ENCODE measurements around the gene PDS5B. TPM values are rescaled to one million over a fixed set of nuclear protein-coding genes. Genes with fewer than 3 reads are reported as not detected.
"Not testable (repeated sequence)": the region's sequence is repeated elsewhere in the genome, so short reads cannot be mapped to it uniquely, and the experiment has no call there.

PDS5B gene
- total and polyA plus RNA-seq, 3 experiments from 2014 or later = 39.4 to 55.1 (median 45.4) TPM

DNA sequence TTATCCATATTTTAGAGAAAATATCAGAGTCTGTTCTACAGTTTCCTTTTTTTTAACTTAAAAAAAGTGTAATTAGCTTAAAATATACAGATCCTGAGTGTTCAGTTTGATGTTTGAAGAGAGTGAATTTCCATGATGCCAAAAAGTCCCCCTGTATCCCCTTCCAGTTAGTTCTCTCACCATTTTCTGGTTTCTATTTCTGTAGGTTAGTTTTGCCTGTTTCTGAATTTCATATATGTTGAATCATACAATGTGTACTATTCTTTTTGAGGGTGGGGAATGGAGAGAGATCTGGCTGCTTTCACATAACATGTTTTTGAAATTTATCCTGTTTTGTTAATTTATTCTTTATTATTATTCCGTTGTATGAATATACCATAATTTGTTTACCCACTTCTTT, 95.9 kb downstream of the PDS5B start:
- Mint-ChIP-seq H3K27ac (peak overlapping the region in 2 of 8 donors; percentile 61 to 76), H3K36me3 (peaks cover 0 to 70% (median 27%) of the 10 kb centered on the region in 3 donors), H3K4me1 (no peaks in the 10 kb centered on the region), H3K4me3 (no peak overlapping the region), H3K27me3 (no peaks in the 10 kb centered on the region), H3K9me3 (no peaks in the 10 kb centered on the region)
- H3K27ac ChIP-seq (ENCODE audit: low read depth, low read length) = no peak overlapping the region
- H3K36me3 ChIP-seq (ENCODE audit: insufficient read depth, low read length) = no peaks in the 10 kb centered on the region
- no peaks in the 10 kb centered on the region for H3K9me3 ChIP-seq (ENCODE audit: low read length)
- H3K4me3 ChIP-seq (ENCODE audit: low read length) = no peak overlapping the region
- H3K27me3 ChIP-seq (ENCODE audit: insufficient read depth, low read length, poor library complexity, severe bottlenecking) = no peaks in the 10 kb centered on the region
- POLR2A ChIA-PET = no interaction called here
- no peak for DNase-seq
- H3K4me1 ChIP-seq (ENCODE audit: insufficient read depth, low read length) = no peaks in the 10 kb centered on the region
- CTCF ChIA-PET = no interaction called here

GRCh38 chr13:32682740-32683139, 96.5 kb downstream of the PDS5B start:
- H3K4me3 Mint-ChIP-seq = no peak overlapping the region
- no peak overlapping the region for H3K27ac Mint-ChIP-seq
- ChIA-PET POLR2A (no interaction called here), CTCF (no interaction called here)
- Histone ChIP-seq H3K27me3 (ENCODE audit: insufficient read depth, low read length, poor library complexity, severe bottlenecking) (no peaks in the 10 kb centered on the region), H3K36me3 (ENCODE audit: insufficient read depth, low read length) (no peaks in the 10 kb centered on the region), H3K4me1 (ENCODE audit: insufficient read depth, low read length) (no peaks in the 10 kb centered on the region), H3K4me3 (ENCODE audit: low read length) (no peak overlapping the region), H3K27ac (ENCODE audit: low read depth, low read length) (no peak overlapping the region), H3K9me3 (ENCODE audit: low read length) (no peaks in the 10 kb centered on the region)
- H3K4me1 Mint-ChIP-seq = no peaks in the 10 kb centered on the region
- peaks cover 0 to 69% (median 27%) of the 10 kb centered on the region in 3 donors for H3K36me3 Mint-ChIP-seq
- DNase-seq = no peak
- H3K27me3 Mint-ChIP-seq = no peaks in the 10 kb centered on the region
- H3K9me3 Mint-ChIP-seq = no peaks in the 10 kb centered on the region

DNA sequence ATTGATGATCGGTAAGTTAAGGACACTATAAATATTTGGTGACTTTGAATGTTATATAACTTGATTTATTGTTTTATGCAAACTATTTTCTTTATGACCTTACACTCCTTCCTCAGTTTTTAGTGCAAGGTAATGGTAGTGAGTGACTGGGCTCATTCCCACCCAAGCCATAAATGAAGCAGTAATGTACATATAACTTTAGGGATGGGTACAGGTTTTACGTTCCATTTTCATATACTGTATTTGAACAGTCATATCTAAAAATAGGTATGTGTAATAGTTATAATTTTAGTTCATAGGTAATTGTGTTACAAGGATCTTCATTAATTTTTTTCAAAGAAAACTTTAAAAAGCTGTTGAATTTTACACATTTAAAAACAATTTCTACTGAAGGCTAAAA, 101.0 kb downstream of the PDS5B start:
- H3K4me1 Mint-ChIP-seq = peaks cover 0 to 2% (median 0%) of the 10 kb centered on the region in 3 donors
- H3K27me3 ChIP-seq (ENCODE audit: insufficient read depth, low read length, poor library complexity, severe bottlenecking) = no peaks in the 10 kb centered on the region
- no peak overlapping the region for H3K4me3 Mint-ChIP-seq
- no peaks in the 10 kb centered on the region for H3K27me3 Mint-ChIP-seq
- H3K36me3 Mint-ChIP-seq = peaks cover 0 to 48% (median 12%) of the 10 kb centered on the region in 3 donors
- DNase-seq = no peak
- H3K27ac Mint-ChIP-seq = no peak overlapping the region
- H3K27ac ChIP-seq (ENCODE audit: low read depth, low read length) = no peak overlapping the region
- H3K9me3 ChIP-seq (ENCODE audit: low read length) = no peaks in the 10 kb centered on the region
- H3K4me3 ChIP-seq (ENCODE audit: low read length) = no peak overlapping the region
- H3K9me3 Mint-ChIP-seq = no peaks in the 10 kb centered on the region
- ChIA-PET POLR2A (no interaction called here), CTCF (no interaction called here)
- no peaks in the 10 kb centered on the region for H3K4me1 ChIP-seq (ENCODE audit: insufficient read depth, low read length)
- H3K36me3 ChIP-seq (ENCODE audit: insufficient read depth, low read length) = no peaks in the 10 kb centered on the region

DNA sequence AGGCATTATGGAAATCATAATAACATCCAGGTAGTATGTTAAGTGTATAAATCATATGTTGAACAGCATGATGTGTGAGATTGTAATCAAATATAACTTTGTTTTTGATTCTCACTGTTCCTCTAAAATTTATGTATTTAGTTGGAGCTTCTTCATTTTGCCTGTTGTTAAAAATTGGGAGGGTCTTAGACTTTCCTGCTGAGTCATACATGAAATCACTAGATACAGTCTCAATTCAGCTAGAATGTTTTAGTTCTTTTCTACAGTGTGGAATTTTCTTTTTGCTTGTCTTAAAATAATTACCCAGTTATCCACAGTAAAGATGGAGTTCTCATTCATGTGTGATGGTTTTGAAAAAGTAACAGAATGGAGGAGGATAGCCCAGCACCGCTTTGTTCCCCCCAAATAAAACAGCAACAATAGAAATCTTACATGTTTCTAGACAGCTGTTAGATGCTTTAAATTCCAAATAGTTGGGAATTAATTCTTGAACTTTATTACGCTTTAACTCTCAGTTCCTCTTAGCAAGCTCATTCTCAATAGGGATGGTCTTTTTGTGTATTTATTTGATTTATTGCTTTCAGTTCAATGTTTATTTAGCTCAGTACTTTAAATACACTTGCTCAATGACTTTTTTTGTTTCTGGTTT, 109.5 kb downstream of the PDS5B start:
- Histone ChIP-seq H3K27me3 (ENCODE audit: insufficient read depth, low read length, poor library complexity, severe bottlenecking) (no peaks in the 10 kb centered on the region), H3K9me3 (ENCODE audit: low read length) (no peaks in the 10 kb centered on the region), H3K27ac (ENCODE audit: low read depth, low read length) (no peak overlapping the region), H3K36me3 (ENCODE audit: insufficient read depth, low read length) (no peaks in the 10 kb centered on the region), H3K4me3 (ENCODE audit: low read length) (no peak overlapping the region), H3K4me1 (ENCODE audit: insufficient read depth, low read length) (no peaks in the 10 kb centered on the region)
- Mint-ChIP-seq H3K27ac (no peak overlapping the region), H3K4me3 (no peak overlapping the region), H3K27me3 (no peaks in the 10 kb centered on the region), H3K4me1 (peaks cover 0 to 4% (median 0%) of the 10 kb centered on the region in 3 donors), H3K9me3 (no peaks in the 10 kb centered on the region), H3K36me3 (peaks cover 0 to 46% (median 11%) of the 10 kb centered on the region in 3 donors)
- CTCF ChIA-PET = interaction anchor here (0.9 to 1.0 kb wide), 2 partner anchors 11 to 110 kb away, joined by 3 to 4 read pairs; partner anchors contain the start of gene PDS5B
- DNase-seq = no peak
- POLR2A ChIA-PET = no interaction called here

DNA sequence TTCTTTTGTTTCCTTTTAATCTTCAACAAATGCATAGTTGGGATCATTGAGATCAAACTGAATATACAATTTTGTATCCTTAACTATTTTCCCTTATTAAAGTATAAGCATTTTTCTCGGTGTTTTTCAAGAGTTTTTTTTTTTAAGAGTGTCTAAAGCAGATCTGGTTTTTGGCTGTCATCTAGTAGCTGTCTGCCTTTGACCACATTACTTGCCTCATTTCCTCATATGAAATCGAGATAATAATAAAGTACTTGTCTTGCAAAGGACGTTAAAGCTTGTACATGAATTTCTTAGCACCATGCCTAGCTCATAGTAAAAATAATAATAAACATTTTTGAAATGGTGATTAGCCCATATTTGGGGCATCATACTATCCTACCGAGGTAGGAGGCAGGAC, 121.2 kb downstream of the PDS5B start:
- peaks cover 16% of the 10 kb centered on the region for H3K36me3 ChIP-seq (ENCODE audit: insufficient read depth, low read length)
- DNase-seq = no peak
- H3K4me1 ChIP-seq (ENCODE audit: insufficient read depth, low read length) = no peaks in the 10 kb centered on the region
- peaks cover 15 to 66% (median 19%) of the 10 kb centered on the region in 3 donors for H3K36me3 Mint-ChIP-seq
- H3K9me3 ChIP-seq (ENCODE audit: low read length) = no peaks in the 10 kb centered on the region
- peaks cover 0 to 6% (median 0%) of the 10 kb centered on the region in 3 donors for H3K4me1 Mint-ChIP-seq
- H3K27me3 Mint-ChIP-seq = no peaks in the 10 kb centered on the region
- H3K4me3 ChIP-seq (ENCODE audit: low read length) = no peak overlapping the region
- ChIA-PET POLR2A (no interaction called here), CTCF (no interaction called here)
- no peak overlapping the region for H3K27ac ChIP-seq (ENCODE audit: low read depth, low read length)
- H3K9me3 Mint-ChIP-seq = peaks cover 0 to 3% (median 0%) of the 10 kb centered on the region in 5 donors
- no peak overlapping the region for H3K27ac Mint-ChIP-seq
- no peak overlapping the region for H3K4me3 Mint-ChIP-seq
- no peaks in the 10 kb centered on the region for H3K27me3 ChIP-seq (ENCODE audit: insufficient read depth, low read length, poor library complexity, severe bottlenecking)

DNA sequence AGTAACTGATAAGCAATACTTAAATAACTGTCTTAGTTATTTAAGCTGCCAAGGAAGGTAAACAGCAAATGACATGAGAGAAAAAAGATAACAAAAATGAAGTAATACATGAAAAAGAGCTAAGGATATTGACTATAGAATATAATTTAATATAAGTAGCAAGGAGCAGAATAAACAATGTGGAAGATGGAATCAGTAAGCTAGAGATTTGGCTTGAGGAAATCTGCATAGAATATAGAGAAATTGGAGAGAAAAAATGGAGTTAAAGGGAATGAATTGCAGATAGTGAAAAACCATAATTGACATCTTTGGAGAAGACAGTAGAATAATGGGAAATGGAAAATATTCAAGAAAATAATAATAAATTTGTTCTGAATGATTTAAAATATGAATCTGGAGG, 127.1 kb downstream of the PDS5B start:
- no peak for DNase-seq
- peaks cover 4% of the 10 kb centered on the region for H3K9me3 ChIP-seq (ENCODE audit: low read length)
- H3K27ac Mint-ChIP-seq = no peak overlapping the region
- peaks cover 12% of the 10 kb centered on the region for H3K36me3 ChIP-seq (ENCODE audit: insufficient read depth, low read length)
- POLR2A ChIA-PET = no interaction called here
- H3K27ac ChIP-seq (ENCODE audit: low read depth, low read length) = no peak overlapping the region
- no peak overlapping the region for H3K4me3 Mint-ChIP-seq
- peaks cover 0 to 2% of the 10 kb centered on the region in 2 donors for H3K27me3 Mint-ChIP-seq
- no peaks in the 10 kb centered on the region for H3K4me1 ChIP-seq (ENCODE audit: insufficient read depth, low read length)
- H3K9me3 Mint-ChIP-seq = peaks cover 8 to 20% (median 19%) of the 10 kb centered on the region in 5 donors
- CTCF ChIA-PET = no interaction called here
- H3K4me1 Mint-ChIP-seq = no peaks in the 10 kb centered on the region
- no peaks in the 10 kb centered on the region for H3K27me3 ChIP-seq (ENCODE audit: insufficient read depth, low read length, poor library complexity, severe bottlenecking)
- no peak overlapping the region for H3K4me3 ChIP-seq (ENCODE audit: low read length)
- H3K36me3 Mint-ChIP-seq = peaks cover 34 to 64% (median 48%) of the 10 kb centered on the region in 3 donors

DNA sequence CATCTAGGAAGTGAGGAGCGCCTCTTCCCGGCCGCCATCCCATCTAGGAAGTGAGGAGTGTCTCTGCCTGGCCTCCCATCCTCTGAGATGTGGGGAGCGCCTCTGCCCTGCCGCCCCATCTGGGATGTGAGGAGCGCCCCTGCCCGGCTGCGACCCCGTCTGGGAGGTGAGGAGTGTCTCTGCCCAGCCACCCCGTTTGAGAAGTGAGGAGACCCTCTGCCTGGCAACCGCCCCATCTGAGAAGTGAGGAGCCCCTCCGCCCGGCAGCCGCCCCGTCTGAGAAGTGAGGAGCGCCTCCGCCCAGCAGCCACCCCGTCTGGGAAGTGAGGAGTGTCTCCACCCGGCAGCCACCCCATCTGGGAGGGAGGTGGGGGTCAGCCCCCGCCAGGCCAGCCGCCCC, 129.9 kb downstream of the PDS5B start:
- H3K27me3 Mint-ChIP-seq; H3K27me3 ChIP-seq (ENCODE audit: insufficient read depth, low read length, poor library complexity, severe bottlenecking); H3K9me3 ChIP-seq (ENCODE audit: low read length); H3K36me3 ChIP-seq (ENCODE audit: insufficient read depth, low read length); H3K4me3 Mint-ChIP-seq; H3K4me3 ChIP-seq (ENCODE audit: low read length); H3K27ac ChIP-seq (ENCODE audit: low read depth, low read length); H3K4me1 ChIP-seq (ENCODE audit: insufficient read depth, low read length); CTCF ChIA-PET; H3K4me1 Mint-ChIP-seq; POLR2A ChIA-PET; H3K27ac Mint-ChIP-seq: not testable (repeated sequence)
- DNase-seq = peak in 1 of 5 donors; percentile 42
- peaks cover 28 to 54% (median 41%) of the 10 kb centered on the region in 3 donors for H3K36me3 Mint-ChIP-seq
- H3K9me3 Mint-ChIP-seq = peaks cover 8 to 22% (median 19%) of the 10 kb centered on the region in 5 donors

DNA sequence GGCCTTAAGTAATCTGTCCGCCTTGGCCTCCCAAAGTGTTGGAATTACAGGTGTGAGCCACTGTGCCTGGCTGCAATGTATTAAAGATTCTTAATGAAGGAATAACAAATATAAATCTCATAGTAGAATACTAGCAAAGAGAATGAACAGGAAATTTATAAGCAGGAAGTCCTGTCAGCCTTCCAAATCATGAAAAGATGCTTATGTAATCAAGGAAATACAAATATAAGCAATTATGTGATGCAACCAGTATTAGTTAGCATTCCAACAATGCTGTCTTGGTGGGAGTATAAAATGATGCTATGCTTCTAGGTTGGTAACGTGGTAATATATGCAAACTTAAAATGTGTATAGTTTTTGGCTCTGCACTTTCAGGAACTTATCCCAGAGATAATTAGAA, 133.8 kb downstream of the PDS5B start:
- Mint-ChIP-seq H3K36me3 (peaks cover 5 to 38% (median 7%) of the 10 kb centered on the region in 3 donors), H3K4me3 (no peak overlapping the region), H3K27me3 (no peaks in the 10 kb centered on the region), H3K9me3 (peaks cover 0 to 6% (median 2%) of the 10 kb centered on the region in 5 donors), H3K4me1 (peaks cover 11 to 30% (median 23%) of the 10 kb centered on the region in 3 donors), H3K27ac (peak overlapping the region in 1 of 8 donors; percentile 1)
- no peaks in the 10 kb centered on the region for H3K9me3 ChIP-seq (ENCODE audit: low read length)
- DNase-seq = no peak
- no peak overlapping the region for H3K27ac ChIP-seq (ENCODE audit: low read depth, low read length)
- no peaks in the 10 kb centered on the region for H3K36me3 ChIP-seq (ENCODE audit: insufficient read depth, low read length)
- no peak overlapping the region for H3K4me3 ChIP-seq (ENCODE audit: low read length)
- CTCF ChIA-PET = no interaction called here
- POLR2A ChIA-PET = no interaction called here
- no peaks in the 10 kb centered on the region for H3K27me3 ChIP-seq (ENCODE audit: insufficient read depth, low read length, poor library complexity, severe bottlenecking)
- no peaks in the 10 kb centered on the region for H3K4me1 ChIP-seq (ENCODE audit: insufficient read depth, low read length)
